Ovary (tissue), 9 donors: ENCODE results near the gene SPATA1. TPM values are rescaled to one million over a fixed set of nuclear protein-coding genes. Genes with fewer than 3 reads are reported as not detected.
A peak's percentile ranks its signal among the peaks of the same experiment; 100 is the strongest.

ENCODE experiments used
- DNase-seq, 5 donors: peaks; one replicate each; pipeline ENCODE4 v3.0.0-alpha.2; 2019 to 2020
- H3K27ac ChIP-seq, 2 donors: fragments of 200-600 bp; one replicate each; pipeline versions ENCODE4 v1.5.1 to v1.8.0; 2019 to 2022
- H3K27me3 ChIP-seq: fragments of 200-600 bp; one replicate; pipeline ENCODE4 v1.8.0; 2022
- H3K36me3 ChIP-seq: fragments of 200-600 bp; sonication (generic); one replicate; pipeline ENCODE4 v1.5.1; 2019
- H3K4me1 ChIP-seq: one replicate; pipeline ENCODE4 v1.8.1; 2013; ENCODE audit warnings: mild to moderate bottlenecking, moderate library complexity; ENCODE audit not compliant: insufficient read depth
- H3K4me3 ChIP-seq: fragments of 200-600 bp; sonication (generic); one replicate; pipeline ENCODE4 v1.5.1; 2017
- H3K9me3 ChIP-seq, 2 donors: fragments of 200-600 bp in 1 of 2; sonication (generic) in 1 of 2; one replicate each; pipeline versions ENCODE4 v1.5.1 to v1.8.1; 2013 to 2019; ENCODE audit warnings: mild to moderate bottlenecking in 1 of 2, moderate library complexity in 1 of 2
- CTCF ChIP-seq, 3 donors: fragments of 450-650 bp in 2 of 3; fragments of 200-600 bp in 1 of 3; IDR thresholded peaks; one replicate each; pipeline versions ENCODE4 v1.5.1 to v1.8.0; 2016 to 2022; ENCODE audit warnings: antibody characterized with exemption in 3 of 3, mild to moderate bottlenecking in 1 of 3
- EP300 ChIP-seq: sonication (generic); formaldehyde crosslinking; IDR thresholded peaks from one replicate; pipeline ENCODE4 v1.6.1; 2017; ENCODE audit warnings: antibody characterized with exemption
- POLR2A ChIP-seq: fragments of 450-650 bp; IDR thresholded peaks from one replicate; pipeline ENCODE4 v1.6.1; 2017; ENCODE audit warnings: antibody characterized with exemption, mild to moderate bottlenecking, moderate library complexity
- WGBS, 3 donors: extraction: QIAGEN DNeasy Blood & Tissue Kit in 1 of 3; methylation state at CpG; one replicate each; pipeline versions ENCODE4 v1.1.5 to v1.1.7; 2013 to 2017; 5-methylcytosine and 5-hydroxymethylcytosine counted together
- intact Hi-C, 4 donors: fragments of 100-400 bp; cut with DNase I; formaldehyde crosslinking; loops; one replicate each; pipeline versions ENCODE4 v1.11.0 to v1.15.1; 2022 to 2023
- polyA plus RNA-seq, 2 donors: library from polyadenylated mRNA; stranded (reverse); fragments of 200-250 nt in 1 of 2; fragments of 350-450 nt in 1 of 2; fragmentation: Illumina TruSeq in 1 of 2; extraction: RNeasy Lipid Tissue Mini Kit (QIAGEN cat#74804) in 1 of 2; gene quantifications; one replicate each; pipeline ENCODE4 v1.2.3, GENCODE V29; 2013 to 2014
- total RNA-seq, 7 donors: library from RNA; depleted of rRNA in 2 of 7; stranded (reverse); fragments of >200 nt in 2 of 7; fragmentation: NEBNext Ultra II Directional in 3 of 7; extraction: Animal tissue kit (Norgen Biotek cat#: 25700) in 3 of 7; gene quantifications; one replicate each; pipeline versions ENCODE4 v1.1.0 to v1.2.4, GENCODE V29; 2016 to 2023
- donor health status: DM: no; HTN: no; CAD: no; lungs with moderate emphysema.
- donor health status: DM: no; HTN: no; CAD: no.
- donor health status: Bipolar disorder and iron deficiency.
- donor health status: DM: yes; HTN: yes; CAD: no.
- donor health status: DM: no; HTN: no; CAD: no.
- donor health status: DM: yes; HTN: yes; CAD: no.

The SPATA1 gene
- total and polyA plus RNA-seq, 9 donors: 0.12 to 1.9 (median 0.52) TPM; not detected in 1

DNA sequence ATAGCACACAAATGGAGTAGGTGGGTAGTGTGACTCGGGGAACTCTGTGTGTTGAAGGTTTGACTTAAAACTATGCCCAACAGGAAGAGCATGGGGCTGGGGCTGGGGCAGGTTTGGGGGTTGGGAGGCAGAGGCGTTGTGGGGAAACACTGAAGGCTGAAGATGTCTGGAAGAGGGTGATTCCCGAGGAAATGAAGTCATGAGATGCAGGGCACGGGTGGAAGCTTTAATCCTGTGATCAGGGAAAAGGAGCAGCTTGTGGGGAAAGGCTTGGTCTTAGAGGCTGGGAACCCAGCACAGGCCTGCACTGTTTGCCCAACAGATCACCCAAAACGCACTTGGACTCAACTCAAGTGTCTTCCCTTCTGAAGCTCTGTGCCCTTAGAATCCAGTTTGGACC lies 94.6 kb downstream of the SPATA1 start:
- no peaks in the 10 kb centered on the region for H3K36me3 ChIP-seq
- TF ChIP-seq CTCF (IDR thresholded peaks at IDR 0.05) (no peak), POLR2A (no peak), EP300 (no peak)
- H3K4me3 ChIP-seq: no peak overlapping the region
- peaks cover 0 to 6% of the 10 kb centered on the region in 2 donors for H3K9me3 ChIP-seq
- no peaks in the 10 kb centered on the region for H3K4me1 ChIP-seq
- no peaks in the 10 kb centered on the region for H3K27me3 ChIP-seq
- 91 to 94% (median 94%) methylated on average over 5 of the region's 5 CpGs for WGBS, 3 donors
- no peak for DNase-seq
- intact Hi-C loops: no loop called here
- no peak overlapping the region for H3K27ac ChIP-seq

DNA sequence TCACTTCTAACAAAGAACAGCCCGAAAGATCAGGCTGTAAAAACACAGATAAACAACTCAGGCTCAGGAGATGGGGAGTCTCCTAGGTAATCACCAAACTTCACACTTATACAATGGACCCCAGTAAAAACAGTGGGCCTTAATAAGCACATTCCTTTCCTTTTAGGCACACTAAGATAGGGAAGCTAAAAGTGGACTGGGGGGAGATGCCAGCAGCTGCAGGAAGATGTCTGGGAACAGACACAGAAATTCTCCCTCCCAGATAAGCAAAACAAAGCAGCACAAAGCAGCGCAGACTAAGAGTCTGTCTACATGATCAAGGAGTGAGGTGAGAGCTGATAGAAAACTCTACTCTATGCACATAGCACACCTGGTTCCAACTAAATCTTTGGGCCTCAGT lies 97.0 kb downstream of the SPATA1 start:
- 2 to 6% (median 5%) methylated on average over 2 of the region's 2 CpGs for WGBS, 3 donors
- no peaks in the 10 kb centered on the region for H3K36me3 ChIP-seq
- H3K4me1 ChIP-seq: no peaks in the 10 kb centered on the region
- H3K4me3 ChIP-seq: peak overlapping the region; percentile 10
- TF ChIP-seq POLR2A (no peak), EP300 (no peak), CTCF (IDR thresholded peaks at IDR 0.05) (no peak)
- intact Hi-C loops: no loop called here
- peaks cover 0 to 6% of the 10 kb centered on the region in 2 donors for H3K9me3 ChIP-seq
- no peaks in the 10 kb centered on the region for H3K27me3 ChIP-seq
- peak in 1 of 5 donors; percentile 43 for DNase-seq
- H3K27ac ChIP-seq: peak overlapping the region in 1 of 2 donors; percentile 29

DNA sequence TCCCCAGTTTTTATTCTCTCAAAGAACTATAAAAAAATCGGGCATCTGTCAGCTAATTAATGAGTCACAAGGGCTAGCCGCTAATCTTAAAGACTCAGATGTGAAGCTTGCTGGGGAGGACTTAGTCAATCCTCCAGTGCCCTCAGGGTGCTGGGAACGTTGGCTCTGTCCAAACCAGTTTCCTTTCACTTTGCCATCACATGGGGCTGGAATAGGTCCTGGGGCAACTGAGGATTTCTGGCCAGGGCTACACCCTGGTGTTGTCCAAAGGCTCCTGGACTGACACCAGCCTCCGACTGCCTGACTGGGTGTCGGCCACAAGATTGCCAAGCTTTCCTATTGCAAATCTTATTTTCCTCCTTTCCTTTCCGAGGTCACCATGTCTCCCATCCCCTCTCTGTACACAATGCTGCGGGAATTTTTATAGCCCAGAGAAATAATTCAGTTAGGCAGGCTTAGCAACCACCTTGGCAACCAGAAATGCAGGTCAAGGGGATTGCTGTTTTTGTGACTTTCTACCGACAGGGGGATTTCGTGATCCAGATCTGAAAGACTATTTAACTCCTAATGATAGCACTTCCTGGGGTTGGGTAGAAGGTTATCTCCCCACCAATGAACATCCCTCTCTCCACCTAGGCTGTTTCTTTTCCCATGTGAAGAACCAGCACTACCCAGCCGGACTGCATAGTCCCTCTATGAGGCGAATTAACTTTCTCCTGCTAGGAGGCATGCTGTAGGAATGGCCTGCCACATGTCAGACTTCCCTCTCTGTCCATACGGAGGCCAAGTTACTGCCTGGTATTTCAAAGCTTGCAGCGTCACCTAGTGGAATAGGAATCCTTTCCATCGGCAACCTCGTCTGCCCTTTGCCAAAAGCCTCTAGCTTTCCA lies 98.0 kb downstream of the SPATA1 start:
- peak in 3 of 5 donors; percentile 27 to 37 (median 29) for DNase-seq
- Histone ChIP-seq H3K4me3 (peak overlapping the region; percentile 10), H3K9me3 (peaks cover 0 to 6% of the 10 kb centered on the region in 2 donors), H3K27ac (no peak overlapping the region), H3K4me1 (no peaks in the 10 kb centered on the region), H3K27me3 (no peaks in the 10 kb centered on the region), H3K36me3 (no peaks in the 10 kb centered on the region)
- WGBS, 3 donors: 27 to 35% (median 29%) methylated on average over 15 of the region's 15 CpGs
- TF ChIP-seq POLR2A (no peak), EP300 (no peak), CTCF (IDR thresholded peaks at IDR 0.05) (peak in 1 of 3 donors; percentile 6)
- intact Hi-C loops: no loop called here

DNA sequence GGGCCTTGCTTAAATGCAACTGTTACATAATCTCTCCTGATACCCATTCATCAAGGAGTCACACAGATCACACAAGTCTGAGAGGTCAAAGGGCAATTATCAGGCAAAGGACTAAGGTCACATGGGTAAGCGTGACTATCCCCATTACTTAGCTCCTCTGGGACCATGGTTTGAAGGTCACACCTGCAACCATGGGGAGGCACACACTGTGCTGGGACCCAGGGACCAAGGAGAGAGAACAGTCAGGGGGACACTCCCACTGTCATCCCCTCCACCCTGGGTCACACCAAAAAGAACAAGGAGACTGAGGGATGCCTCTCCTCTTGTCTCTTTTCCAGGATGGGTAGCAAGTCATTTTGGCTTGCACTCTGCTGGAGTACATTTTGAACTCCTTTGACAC lies 99.0 kb downstream of the SPATA1 start:
- 94 to 100% (median 100%) methylated on average over 1 of the region's 1 CpG for WGBS, 3 donors
- TF ChIP-seq CTCF (IDR thresholded peaks at IDR 0.05): no peak
- no peak for TF ChIP-seq EP300
- no peak for TF ChIP-seq POLR2A
- Histone ChIP-seq H3K27ac (no peak overlapping the region), H3K36me3 (no peaks in the 10 kb centered on the region), H3K4me3 (no peak overlapping the region), H3K27me3 (no peaks in the 10 kb centered on the region), H3K4me1 (no peaks in the 10 kb centered on the region), H3K9me3 (peaks cover 0 to 6% of the 10 kb centered on the region in 2 donors)
- no peak for DNase-seq
- intact Hi-C loops: no loop called here
